GM12878 (cell line): ENCODE data around the gene PARP4. TPM values are rescaled to one million over a fixed set of nuclear protein-coding genes. Genes with fewer than 3 reads are reported as not detected.

ENCODE experiments used
- ATAC-seq: fragments of 200-7000 bp; cut with Tn5 transposase; 3 replicates; pipeline ENCODE4 v1.9.1; 2020; ENCODE audit warnings: mild to moderate bottlenecking, moderate library complexity
- BruUV-seq: library from RNA; stranded (reverse); fragments of 400-500 nt; replicated peaks from 2 replicates; lab custom pipeline; 2021; lab: Mats Ljungman, UMichigan
- CTCF ChIA-PET: fragments of 300-600 bp; sonication (Branson Sonifier 250); formaldehyde crosslinking; extraction: SDS; loops from one replicate; lab custom pipeline; 2021; ENCODE audit warnings: inconsistent platforms; lab: Yijun Ruan, JAX
- POLR2A ChIA-PET: fragments of 350-600 bp; formaldehyde crosslinking; extraction: SDS; loops from one replicate; lab custom pipeline; 2021; ENCODE audit warnings: inconsistent platforms; lab: Charles Lee
- RAD21 ChIA-PET: fragments of 300-600 bp; sonication (Branson Sonifier 250); formaldehyde crosslinking; loops from one replicate; lab custom pipeline; 2023; ENCODE audit warnings: antibody characterized with exemption; ENCODE audit not compliant: unreplicated experiment; lab: Charles Lee
- SMC1A ChIA-PET: fragments of 300-600 bp; sonication (Branson Sonifier 250); formaldehyde crosslinking; loops from one replicate; lab custom pipeline; 2023; ENCODE audit not compliant: unreplicated experiment, uncharacterized antibody; lab: Charles Lee
- DNase-seq: peaks from one replicate; pipeline ENCODE4 v3.0.0-alpha.2; 2011; ENCODE audit warnings: low read depth, low spot score
- FAIRE-seq: peaks from 3 replicates; lab custom pipeline; 2011; peaks lifted over from hg19 to GRCh38; lab: Jason Lieb, UNC
- H2AFZ ChIP-seq: 2 replicates; pipeline ENCODE4 v1.6.0; 2011; ENCODE audit warnings: low read depth, low read length, control low read depth; ENCODE audit not compliant: control insufficient read depth
- H3K27ac ChIP-seq: 2 replicates; pipeline ENCODE4 v1.5.1; 2011; ENCODE audit warnings: control low read depth; ENCODE audit not compliant: control insufficient read depth, insufficient read depth
- H3K27me3 ChIP-seq, 2 experiments: replicated peaks in 1 of 2; 2 replicates each; pipeline versions ENCODE4 v1.6.0 to v1.6.1; 2011; ENCODE audit warnings: low read length in 1 of 2; ENCODE audit not compliant: control insufficient read depth in 2 of 2, insufficient read depth in 2 of 2
- H3K36me3 ChIP-seq, 2 experiments: 2 replicates each; pipeline ENCODE4 v1.5.1; 2011; ENCODE audit warnings: low read length in 1 of 2; ENCODE audit not compliant: control insufficient read depth in 2 of 2, insufficient read depth in 2 of 2
- H3K4me1 ChIP-seq: 2 replicates; pipeline ENCODE4 v1.6.1; 2011; ENCODE audit warnings: mild to moderate bottlenecking, low read length, moderate library complexity, mixed read lengths; ENCODE audit not compliant: control insufficient read depth, insufficient read depth
- H3K4me2 ChIP-seq: 2 replicates; pipeline ENCODE4 v1.6.0; 2011; ENCODE audit warnings: control low read depth; ENCODE audit not compliant: control insufficient read depth, insufficient read depth
- H3K4me3 ChIP-seq: fragments of 200-600 bp; sonication (generic); 2 replicates; pipeline ENCODE4 v1.5.1; 2016
- H3K79me2 ChIP-seq: 2 replicates; pipeline ENCODE4 v1.6.0; 2011; ENCODE audit warnings: low read length; ENCODE audit not compliant: control insufficient read depth, insufficient read depth
- H3K9ac ChIP-seq: 2 replicates; pipeline ENCODE4 v1.8.0; 2011; ENCODE audit warnings: low read length, control low read depth, mixed read lengths; ENCODE audit not compliant: control insufficient read depth, insufficient read depth
- H3K9me3 ChIP-seq: replicated peaks from 3 replicates; pipeline ENCODE4 v1.5.1; 2011; ENCODE audit warnings: mild to moderate bottlenecking, low read length; ENCODE audit not compliant: control insufficient read depth, insufficient read depth
- H4K20me1 ChIP-seq: 2 replicates; pipeline ENCODE4 v1.6.0; 2011; ENCODE audit not compliant: control insufficient read depth, insufficient read depth
- CBX5 ChIP-seq: sonication (generic); IDR thresholded peaks from 2 replicates; pipeline ENCODE4 v1.6.1; 2016; ENCODE audit warnings: low read depth, moderate library complexity, mild to moderate bottlenecking, inconsistent platforms
- ETV6 ChIP-seq, 2 experiments: fragments of 450-650 bp in 1 of 2; IDR thresholded peaks in 1 of 2; conservative IDR thresholded peaks in 1 of 2; 2 replicates each; pipeline ENCODE4 v1.6.1; 2014; ENCODE audit warnings: antibody characterized with exemption in 1 of 2, borderline replicate concordance in 1 of 2, low read depth in 1 of 2, mild to moderate bottlenecking in 1 of 2, moderate library complexity in 1 of 2
- FOS ChIP-seq: IDR thresholded peaks from 3 replicates; pipeline ENCODE4 v1.6.1; 2011; ENCODE audit warnings: borderline replicate concordance; ENCODE audit not compliant: insufficient read length; ENCODE audit errors: extremely low read depth
- MEF2A ChIP-seq: IDR thresholded peaks from 2 replicates; pipeline ENCODE4 v1.6.1; 2011; ENCODE audit warnings: low read depth, mild to moderate bottlenecking, low read length, moderate library complexity; ENCODE audit not compliant: insufficient read depth
- MXI1 ChIP-seq: fragments of 150-350 bp; IDR thresholded peaks from 2 replicates; pipeline ENCODE4 v1.6.1; 2011; ENCODE audit warnings: low read depth, mild to moderate bottlenecking, inconsistent platforms, low read length, improper control_type of control experiment
- PAX8 ChIP-seq: fragments of 450-650 bp; IDR thresholded peaks from 2 replicates; pipeline ENCODE4 v1.6.1; 2017; ENCODE audit warnings: mild to moderate bottlenecking, moderate library complexity
- SREBF1 ChIP-seq: IDR thresholded peaks from 2 replicates; pipeline ENCODE4 v1.6.1; 2012; ENCODE audit warnings: mild to moderate bottlenecking, low read length
- SRF ChIP-seq, 2 experiments: IDR thresholded peaks; 2 replicates each; pipeline ENCODE4 v1.6.1; 2011; ENCODE audit warnings: low read depth in 2 of 2, low read length in 2 of 2, mild to moderate bottlenecking in 1 of 2, moderate library complexity in 1 of 2
- TCF7 ChIP-seq: IDR thresholded peaks from 2 replicates; pipeline ENCODE4 v1.6.1; 2014; ENCODE audit warnings: antibody characterized with exemption, borderline replicate concordance
- WGBS: methylation state at CpG from one replicate; pipeline ENCODE4 v1.1.6; 2016; ENCODE audit warnings: low lambda C conversion rate; ENCODE audit not compliant: insufficient replicate concordance, insufficient coverage; ENCODE audit errors: missing lambda C conversion rate; 5-methylcytosine and 5-hydroxymethylcytosine counted together
- in situ Hi-C: fragments of 300-500 bp; cut with MboI; formaldehyde crosslinking; loops from 9 replicates; pipeline ENCODE4 v1.14.3; 2018; ENCODE audit warnings: mixed read lengths
- intact Hi-C: fragments of 100-400 bp; cut with micrococcal nuclease; formaldehyde crosslinking; loops from one replicate; pipeline ENCODE4 v1.14.2; 2022; ENCODE audit not compliant: unreplicated experiment
- polyA plus RNA-seq, 11 experiments: library from polyadenylated mRNA; depleted of rRNA in 4 of 11; unstranded in 6 of 11; stranded (reverse) in 5 of 11; fragments of >200 nt; fragmentation: Nextera tagmentation in 4 of 11; fragmentation: Illumina TruSeq in 1 of 11; extraction: Ambion mirVana in 4 of 11; extraction: Trizol in 1 of 11; gene quantifications; 1 replicate in 1 of 11; 2 replicates in 10 of 11; pipeline versions ENCODE4 v1.2.1 to v1.2.3, GENCODE V29; 2011 to 2016; ENCODE audit warnings: inconsistent platforms in 2 of 11, missing spikeins in 2 of 11, low read depth in 1 of 11
- total RNA-seq, 4 experiments: library from RNA; depleted of rRNA in 3 of 4; stranded (reverse); fragments of >200 nt in 3 of 4; fragmentation: Illumina TruSeq in 1 of 4; extraction: Trizol in 1 of 4; gene quantifications; 2 replicates each; pipeline versions ENCODE4 v1.2.1 to v1.2.3, GENCODE V29; 2013 to 2021
- TF ChIP-seq, protein P1 (sequence below): IDR thresholded peaks from 2 replicates; pipeline ENCODE4 v1.6.1; 2012; ENCODE audit warnings: low read depth, low read length, improper control_type of control experiment
- TF ChIP-seq, protein P2 (sequence below): fragments of 450-650 bp; formaldehyde crosslinking; IDR thresholded peaks from 2 replicates; pipeline ENCODE4 v1.4.0; 2020; ENCODE audit warnings: mild to moderate bottlenecking, moderate library complexity
- TF ChIP-seq, protein P3 (sequence below): fragments of 450-650 bp; IDR thresholded peaks from 2 replicates; pipeline ENCODE4 v1.6.1; 2018; ENCODE audit warnings: mild to moderate bottlenecking, low read depth, moderate library complexity; ENCODE audit not compliant: partially characterized antibody
- TF ChIP-seq, protein P4 (sequence below), 3 experiments: IDR thresholded peaks in 2 of 3; conservative IDR thresholded peaks in 1 of 3; 2 replicates each; pipeline ENCODE4 v1.5.1; 2011; ENCODE audit warnings: low read depth in 3 of 3, low read length in 3 of 3, mild to moderate bottlenecking in 3 of 3, control low read depth in 2 of 3, moderate library complexity in 2 of 3, inconsistent platforms in 1 of 3, mixed read lengths in 1 of 3; ENCODE audit not compliant: control insufficient read depth in 2 of 3, insufficient read depth in 1 of 3; ENCODE audit errors: extremely low read depth in 1 of 3

PARP4 gene
- total and polyA plus RNA-seq, 10 of the 15 experiments (the other 5 are each of a cell fraction or from before 2014, with no cell fraction given): 12.8 to 52.6 (median 46.1) TPM

DNA sequence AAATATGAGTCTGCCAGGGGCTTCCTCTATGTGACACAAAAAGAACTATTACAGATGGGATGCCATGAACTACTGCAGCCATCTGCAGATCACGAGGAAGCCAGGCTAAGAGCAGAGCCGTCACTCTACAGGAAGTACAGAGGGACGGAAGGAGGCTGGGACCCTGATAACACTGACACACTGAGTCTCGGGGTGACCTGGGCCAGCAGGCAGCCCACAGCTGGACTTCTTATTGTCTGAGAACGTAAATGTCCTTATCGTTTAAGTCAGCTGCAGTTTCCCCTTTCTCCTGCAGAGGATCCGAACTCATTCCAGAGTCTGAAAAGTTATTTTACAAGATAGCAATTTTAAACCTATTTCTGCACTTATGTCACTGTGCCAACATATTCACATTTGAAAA, 20.7 kb downstream of the PARP4 start:
- ChIA-PET CTCF (no interaction called here), POLR2A (no interaction called here), RAD21 (no interaction called here), SMC1A (no interaction called here)
- no peak for FAIRE-seq
- Histone ChIP-seq H3K27me3 (no peaks in the 10 kb centered on the region), H3K36me3 (peaks cover 14 to 30% of the 10 kb centered on the region in 2 experiments), H3K27ac (no peak overlapping the region), H4K20me1 (no peaks in the 10 kb centered on the region), H3K79me2 (no peaks in the 10 kb centered on the region), H2AFZ (no peak overlapping the region), H3K4me3 (no peak overlapping the region), H3K4me1 (no peaks in the 10 kb centered on the region), H3K9ac (no peak overlapping the region), H3K9me3 (no peaks in the 10 kb centered on the region), H3K4me2 (no peak overlapping the region)
- TF ChIP-seq PAX8 (no peak), CBX5 (no peak), SREBF1 (no peak), FOS (no peak), SRF (IDR thresholded peaks at IDR 0.05; ENCODE audit: low read depth in 2 of 2, low read length in 2 of 2) (no peak), ETV6 (conservative IDR thresholded peaks at IDR 0.05 in 1 of 2, IDR thresholded peaks at IDR 0.05 in 1 of 2; ENCODE audit: borderline replicate concordance in 1 of 2, low read depth in 1 of 2) (no peak), MXI1 (no peak), MEF2A (no peak), TCF7 (no peak)
- TF ChIP-seq, protein P1, sequence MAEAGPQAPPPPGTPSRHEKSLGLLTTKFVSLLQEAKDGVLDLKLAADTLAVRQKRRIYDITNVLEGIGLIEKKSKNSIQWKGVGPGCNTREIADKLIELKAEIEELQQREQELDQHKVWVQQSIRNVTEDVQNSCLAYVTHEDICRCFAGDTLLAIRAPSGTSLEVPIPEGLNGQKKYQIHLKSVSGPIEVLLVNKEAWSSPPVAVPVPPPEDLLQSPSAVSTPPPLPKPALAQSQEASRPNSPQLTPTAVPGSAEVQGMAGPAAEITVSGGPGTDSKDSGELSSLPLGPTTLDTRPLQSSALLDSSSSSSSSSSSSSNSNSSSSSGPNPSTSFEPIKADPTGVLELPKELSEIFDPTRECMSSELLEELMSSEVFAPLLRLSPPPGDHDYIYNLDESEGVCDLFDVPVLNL: no peak
- TF ChIP-seq, protein P2, sequence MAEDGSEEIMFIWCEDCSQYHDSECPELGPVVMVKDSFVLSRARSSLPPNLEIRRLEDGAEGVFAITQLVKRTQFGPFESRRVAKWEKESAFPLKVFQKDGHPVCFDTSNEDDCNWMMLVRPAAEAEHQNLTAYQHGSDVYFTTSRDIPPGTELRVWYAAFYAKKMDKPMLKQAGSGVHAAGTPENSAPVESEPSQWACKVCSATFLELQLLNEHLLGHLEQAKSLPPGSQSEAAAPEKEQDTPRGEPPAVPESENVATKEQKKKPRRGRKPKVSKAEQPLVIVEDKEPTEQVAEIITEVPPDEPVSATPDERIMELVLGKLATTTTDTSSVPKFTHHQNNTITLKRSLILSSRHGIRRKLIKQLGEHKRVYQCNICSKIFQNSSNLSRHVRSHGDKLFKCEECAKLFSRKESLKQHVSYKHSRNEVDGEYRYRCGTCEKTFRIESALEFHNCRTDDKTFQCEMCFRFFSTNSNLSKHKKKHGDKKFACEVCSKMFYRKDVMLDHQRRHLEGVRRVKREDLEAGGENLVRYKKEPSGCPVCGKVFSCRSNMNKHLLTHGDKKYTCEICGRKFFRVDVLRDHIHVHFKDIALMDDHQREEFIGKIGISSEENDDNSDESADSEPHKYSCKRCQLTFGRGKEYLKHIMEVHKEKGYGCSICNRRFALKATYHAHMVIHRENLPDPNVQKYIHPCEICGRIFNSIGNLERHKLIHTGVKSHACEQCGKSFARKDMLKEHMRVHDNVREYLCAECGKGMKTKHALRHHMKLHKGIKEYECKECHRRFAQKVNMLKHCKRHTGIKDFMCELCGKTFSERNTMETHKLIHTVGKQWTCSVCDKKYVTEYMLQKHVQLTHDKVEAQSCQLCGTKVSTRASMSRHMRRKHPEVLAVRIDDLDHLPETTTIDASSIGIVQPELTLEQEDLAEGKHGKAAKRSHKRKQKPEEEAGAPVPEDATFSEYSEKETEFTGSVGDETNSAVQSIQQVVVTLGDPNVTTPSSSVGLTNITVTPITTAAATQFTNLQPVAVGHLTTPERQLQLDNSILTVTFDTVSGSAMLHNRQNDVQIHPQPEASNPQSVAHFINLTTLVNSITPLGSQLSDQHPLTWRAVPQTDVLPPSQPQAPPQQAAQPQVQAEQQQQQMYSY (CRISPR knock-in tag): no peak
- TF ChIP-seq, protein P3, sequence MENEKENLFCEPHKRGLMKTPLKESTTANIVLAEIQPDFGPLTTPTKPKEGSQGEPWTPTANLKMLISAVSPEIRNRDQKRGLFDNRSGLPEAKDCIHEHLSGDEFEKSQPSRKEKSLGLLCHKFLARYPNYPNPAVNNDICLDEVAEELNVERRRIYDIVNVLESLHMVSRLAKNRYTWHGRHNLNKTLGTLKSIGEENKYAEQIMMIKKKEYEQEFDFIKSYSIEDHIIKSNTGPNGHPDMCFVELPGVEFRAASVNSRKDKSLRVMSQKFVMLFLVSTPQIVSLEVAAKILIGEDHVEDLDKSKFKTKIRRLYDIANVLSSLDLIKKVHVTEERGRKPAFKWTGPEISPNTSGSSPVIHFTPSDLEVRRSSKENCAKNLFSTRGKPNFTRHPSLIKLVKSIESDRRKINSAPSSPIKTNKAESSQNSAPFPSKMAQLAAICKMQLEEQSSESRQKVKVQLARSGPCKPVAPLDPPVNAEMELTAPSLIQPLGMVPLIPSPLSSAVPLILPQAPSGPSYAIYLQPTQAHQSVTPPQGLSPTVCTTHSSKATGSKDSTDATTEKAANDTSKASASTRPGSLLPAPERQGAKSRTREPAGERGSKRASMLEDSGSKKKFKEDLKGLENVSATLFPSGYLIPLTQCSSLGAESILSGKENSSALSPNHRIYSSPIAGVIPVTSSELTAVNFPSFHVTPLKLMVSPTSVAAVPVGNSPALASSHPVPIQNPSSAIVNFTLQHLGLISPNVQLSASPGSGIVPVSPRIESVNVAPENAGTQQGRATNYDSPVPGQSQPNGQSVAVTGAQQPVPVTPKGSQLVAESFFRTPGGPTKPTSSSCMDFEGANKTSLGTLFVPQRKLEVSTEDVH: no peak
- TF ChIP-seq, protein P4, sequence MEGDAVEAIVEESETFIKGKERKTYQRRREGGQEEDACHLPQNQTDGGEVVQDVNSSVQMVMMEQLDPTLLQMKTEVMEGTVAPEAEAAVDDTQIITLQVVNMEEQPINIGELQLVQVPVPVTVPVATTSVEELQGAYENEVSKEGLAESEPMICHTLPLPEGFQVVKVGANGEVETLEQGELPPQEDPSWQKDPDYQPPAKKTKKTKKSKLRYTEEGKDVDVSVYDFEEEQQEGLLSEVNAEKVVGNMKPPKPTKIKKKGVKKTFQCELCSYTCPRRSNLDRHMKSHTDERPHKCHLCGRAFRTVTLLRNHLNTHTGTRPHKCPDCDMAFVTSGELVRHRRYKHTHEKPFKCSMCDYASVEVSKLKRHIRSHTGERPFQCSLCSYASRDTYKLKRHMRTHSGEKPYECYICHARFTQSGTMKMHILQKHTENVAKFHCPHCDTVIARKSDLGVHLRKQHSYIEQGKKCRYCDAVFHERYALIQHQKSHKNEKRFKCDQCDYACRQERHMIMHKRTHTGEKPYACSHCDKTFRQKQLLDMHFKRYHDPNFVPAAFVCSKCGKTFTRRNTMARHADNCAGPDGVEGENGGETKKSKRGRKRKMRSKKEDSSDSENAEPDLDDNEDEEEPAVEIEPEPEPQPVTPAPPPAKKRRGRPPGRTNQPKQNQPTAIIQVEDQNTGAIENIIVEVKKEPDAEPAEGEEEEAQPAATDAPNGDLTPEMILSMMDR (IDR thresholded peaks at IDR 0.05 in 2 of 3, conservative IDR thresholded peaks at IDR 0.05 in 1 of 3; ENCODE audit: control insufficient read depth in 2 of 3, extremely low read depth in 1 of 3, insufficient read depth in 1 of 3, low read depth in 3 of 3, low read length in 3 of 3): no peak
- ATAC-seq: no peak
- in situ Hi-C loops (no loop called here), intact Hi-C loops (no loop called here)
- no peak for DNase-seq
- 90% methylated on average over 7 of the region's 7 CpGs for WGBS
- no TSS peak for BruUV-seq
